SU-DHL-6 (cell line): ENCODE data around the gene ZNF862.

ENCODE experiments used
- H2AFZ ChIP-seq: fragments of 200-600 bp; sonication (generic); 2 replicates; pipeline ENCODE4 v1.6.1; 2014; ENCODE audit warnings: low read depth, mild to moderate bottlenecking, moderate library complexity, mixed read lengths, antibody characterized with exemption, low read length; ENCODE audit not compliant: severe bottlenecking
- H3F3A ChIP-seq: fragments of 200-600 bp; shearing (Covaris generic); 2 replicates; pipeline ENCODE4 v1.6.0; 2016; ENCODE audit warnings: antibody characterized with exemption, mild to moderate bottlenecking; ENCODE audit not compliant: insufficient read depth
- H3K27ac ChIP-seq: fragments of 200-600 bp; sonication (generic); 2 replicates; pipeline ENCODE4 v1.5.1; 2016; ENCODE audit warnings: low read depth, mild to moderate bottlenecking, low read length, moderate library complexity, mixed read lengths
- H3K27me3 ChIP-seq: fragments of 200-600 bp; sonication (generic), shearing (Covaris generic); 2 replicates; pipeline ENCODE4 v1.6.0; 2014; ENCODE audit warnings: mild to moderate bottlenecking, low read length
- H3K36me3 ChIP-seq: fragments of 200-600 bp; sonication (generic); 2 replicates; pipeline ENCODE4 v1.6.1; 2014; ENCODE audit warnings: mild to moderate bottlenecking, low read length, mixed read lengths
- H3K4me2 ChIP-seq: fragments of 300-600, 200-600 bp; shearing (Covaris generic), sonication (generic); 2 replicates; pipeline ENCODE4 v1.6.0; 2014; ENCODE audit warnings: low read length, low read depth, mild to moderate bottlenecking; ENCODE audit not compliant: poor library complexity, severe bottlenecking
- H3K4me3 ChIP-seq: fragments of 200-600 bp; sonication (generic); 2 replicates; pipeline ENCODE4 v1.5.1; 2014; ENCODE audit warnings: antibody characterized with exemption, low read length, mild to moderate bottlenecking, mixed read lengths; ENCODE audit not compliant: insufficient read depth, poor library complexity, severe bottlenecking
- H3K79me2 ChIP-seq: fragments of 200-600 bp; sonication (generic); 2 replicates; pipeline ENCODE4 v1.6.1; 2014; ENCODE audit warnings: mild to moderate bottlenecking, low read length, moderate library complexity; ENCODE audit not compliant: insufficient read depth
- H3K9ac ChIP-seq: fragments of 200-600 bp; sonication (generic); 2 replicates; pipeline ENCODE4 v1.7.0; 2014; ENCODE audit warnings: mild to moderate bottlenecking, low read length
- H3K9me2 ChIP-seq: fragments of 200-600 bp; sonication (generic); replicated peaks from 2 replicates; pipeline ENCODE4 v1.6.1; 2014; ENCODE audit warnings: low read length; ENCODE audit not compliant: insufficient read depth
- H3K9me3 ChIP-seq: fragments of 200-600 bp; sonication (generic); 2 replicates; pipeline ENCODE4 v1.6.1; 2014; ENCODE audit warnings: low read length, mixed read lengths; ENCODE audit not compliant: insufficient read depth
- H4K20me1 ChIP-seq: fragments of 200-600 bp; sonication (generic); 2 replicates; pipeline ENCODE4 v1.6.1; 2014; ENCODE audit warnings: low read depth, mild to moderate bottlenecking, antibody characterized with exemption, low read length, moderate library complexity, mixed read lengths
- CTCF ChIP-seq: fragments of 200-600 bp; sonication (generic); IDR thresholded peaks from one replicate; pipeline ENCODE4 v1.5.1; 2017; ENCODE audit warnings: antibody characterized with exemption, mild to moderate bottlenecking, low read length, moderate library complexity; ENCODE audit not compliant: insufficient read depth, poor library complexity, severe bottlenecking
- EZH2phosphoT487 ChIP-seq: fragments of 200-600 bp; sonication (generic), shearing (Covaris generic); conservative IDR thresholded peaks from 2 replicates; pipeline ENCODE4 v1.6.1; 2018; ENCODE audit warnings: mild to moderate bottlenecking, antibody characterized with exemption, low read length, moderate library complexity, mixed read lengths

The ZNF862 gene

GRCh38 chr7:149870274-149870673 is 32.1 kb downstream of the ZNF862 start:
- no peaks in the 10 kb centered on the region for H3K36me3 ChIP-seq
- no peaks in the 10 kb centered on the region for H3K27me3 ChIP-seq
- TF ChIP-seq CTCF, result no peak
- no peak for TF ChIP-seq EZH2phosphoT487
- H3K27ac ChIP-seq, result no peak overlapping the region
- no peaks in the 10 kb centered on the region for H3K9me2 ChIP-seq
- no peak overlapping the region for H2AFZ ChIP-seq
- no peaks in the 10 kb centered on the region for H4K20me1 ChIP-seq
- H3K79me2 ChIP-seq, result no peaks in the 10 kb centered on the region
- no peaks in the 10 kb centered on the region for H3K9me3 ChIP-seq
- no peak overlapping the region for H3K9ac ChIP-seq
- H3F3A ChIP-seq, result no peaks in the 10 kb centered on the region
- no peak overlapping the region for H3K4me2 ChIP-seq
- no peak overlapping the region for H3K4me3 ChIP-seq

- no peaks in the 10 kb centered on the region for H3K9me3 ChIP-seq
- H3K79me2 ChIP-seq, result no peaks in the 10 kb centered on the region
- no peaks in the 10 kb centered on the region for H3F3A ChIP-seq
- H3K36me3 ChIP-seq, result no peaks in the 10 kb centered on the region
- no peak for TF ChIP-seq EZH2phosphoT487
- no peak for TF ChIP-seq CTCF
- H3K4me2 ChIP-seq, result no peak overlapping the region
- H3K9ac ChIP-seq, result no peak overlapping the region
- no peak overlapping the region for H2AFZ ChIP-seq
- no peaks in the 10 kb centered on the region for H4K20me1 ChIP-seq
- no peak overlapping the region for H3K4me3 ChIP-seq
- H3K27ac ChIP-seq, result no peak overlapping the region
- H3K9me2 ChIP-seq, result no peaks in the 10 kb centered on the region
- no peaks in the 10 kb centered on the region for H3K27me3 ChIP-seq
Measured at GRCh38 chr7:149870701-149871483, 32.7 kb downstream of the ZNF862 start.

- Histone ChIP-seq H3K4me2 (no peak overlapping the region), H3K9me3 (no peaks in the 10 kb centered on the region), H3K27ac (no peak overlapping the region), H4K20me1 (no peaks in the 10 kb centered on the region), H3K27me3 (no peaks in the 10 kb centered on the region), H2AFZ (no peak overlapping the region), H3K4me3 (no peak overlapping the region), H3K9me2 (no peaks in the 10 kb centered on the region), H3K79me2 (no peaks in the 10 kb centered on the region), H3F3A (no peaks in the 10 kb centered on the region), H3K9ac (no peak overlapping the region), H3K36me3 (no peaks in the 10 kb centered on the region)
- TF ChIP-seq CTCF, result no peak
- no peak for TF ChIP-seq EZH2phosphoT487
Measured at GRCh38 chr7:149871576-149871975, 33.4 kb downstream of the ZNF862 start.
